HG02981 (cell line): ENCODE data around the gene CCDC180.
"Not testable (repeated sequence)": the region's sequence is repeated elsewhere in the genome, so short reads cannot be mapped to it uniquely, and the experiment has no call there.

ENCODE experiments used
- ATAC-seq: cut with Tn5 transposase; IDR thresholded peaks from one replicate; pipeline ENCODE4 v1.9.1; 2021; ENCODE audit warnings: mild to moderate bottlenecking, moderate library complexity; ENCODE audit not compliant: unreplicated experiment

Gene CCDC180

DNA sequence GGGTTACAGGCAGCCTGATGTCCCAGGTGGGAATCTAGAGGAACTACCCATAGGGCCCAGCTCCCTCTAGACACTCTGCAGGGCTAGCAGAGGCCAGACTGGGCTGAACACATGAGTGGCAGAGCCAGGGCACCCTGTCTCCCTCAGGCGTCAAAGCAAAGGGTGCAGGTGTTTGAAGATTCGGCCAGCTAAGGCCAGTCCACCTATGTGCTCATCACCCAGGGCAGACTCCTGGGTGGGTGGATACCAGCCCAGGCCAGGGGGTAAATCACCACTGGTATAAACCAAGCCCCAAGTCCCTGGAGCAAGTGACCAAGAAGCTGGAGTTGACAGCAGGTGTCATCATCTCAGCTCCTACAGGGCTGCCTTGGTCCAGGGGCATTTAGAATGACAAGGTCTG, 3.4 kb downstream of the CCDC180 start:
- no peak for ATAC-seq

DNA sequence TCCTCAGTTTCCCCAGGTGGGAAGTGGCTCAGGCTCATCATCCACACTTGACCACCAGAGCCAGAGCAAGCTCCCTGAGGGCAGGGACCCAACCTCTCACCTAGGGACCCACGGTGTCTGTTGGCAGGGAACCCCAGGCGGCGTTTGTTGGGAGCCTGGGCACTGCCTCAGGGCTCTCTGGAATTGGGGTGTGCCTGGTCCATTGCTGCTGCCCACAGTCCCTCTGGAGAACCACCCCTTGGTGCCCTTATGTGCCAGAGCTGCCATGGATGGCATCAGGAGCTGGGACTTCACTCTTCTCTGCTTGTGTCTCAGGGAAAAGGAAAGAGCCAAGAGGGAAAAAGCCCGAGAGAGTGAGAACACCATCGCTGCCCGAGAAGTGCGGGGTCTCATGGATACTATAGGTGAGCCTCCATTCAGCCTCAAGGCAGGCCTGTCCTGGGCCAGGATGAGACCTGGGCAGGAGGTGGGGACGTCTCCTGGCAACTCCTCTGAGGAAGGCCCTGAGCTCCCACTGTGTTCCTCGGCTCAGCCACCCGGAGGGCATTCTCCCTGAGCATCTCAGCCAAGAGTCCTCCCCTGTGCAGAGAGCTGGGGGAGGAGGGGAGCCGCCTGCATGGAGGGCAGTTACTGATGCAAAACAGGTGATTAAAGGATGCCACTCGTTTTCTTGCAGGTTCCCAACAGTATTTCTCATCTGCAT, 4.5 kb downstream of the CCDC180 start:
- no peak for ATAC-seq

DNA sequence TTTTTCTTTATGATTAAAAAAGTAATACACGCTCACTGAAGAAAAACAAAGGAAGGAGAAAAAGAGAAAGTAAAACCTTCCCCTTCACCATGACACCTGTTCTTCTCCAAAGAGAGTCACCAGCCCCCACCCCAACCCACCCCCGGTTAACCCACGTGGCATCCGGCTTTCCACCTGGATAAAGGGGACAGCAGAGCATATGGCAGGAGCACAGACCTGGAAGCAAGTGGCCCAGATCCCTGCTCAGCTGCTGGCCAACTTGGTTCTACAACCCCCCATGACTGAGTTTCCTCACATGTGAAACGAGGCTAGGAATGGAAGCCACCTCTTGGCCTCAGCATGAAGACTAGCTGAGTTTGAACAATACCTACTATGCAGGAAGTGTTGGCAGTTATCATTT, 5.1 kb downstream of the CCDC180 start:
- ATAC-seq, result no peak

DNA sequence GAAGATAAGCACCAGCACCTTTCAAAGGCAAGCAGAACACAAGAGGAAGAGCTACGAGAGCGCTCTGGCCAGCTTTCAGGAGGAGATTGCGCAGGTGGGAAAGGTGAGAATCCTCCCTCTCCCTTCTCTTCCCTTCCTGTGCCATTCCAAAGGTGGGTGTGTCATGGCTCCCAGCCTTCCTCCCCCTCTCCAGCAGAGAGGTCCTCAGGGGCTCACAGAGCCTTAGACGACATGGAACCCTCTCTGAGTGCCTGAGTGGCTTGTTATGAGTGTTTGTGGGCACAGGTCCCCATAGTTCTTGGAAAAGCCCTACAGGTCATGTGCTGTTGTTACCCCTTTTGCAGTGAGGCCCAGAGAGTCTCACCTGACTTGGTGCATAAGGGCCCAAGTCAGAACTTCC, 5.8 kb downstream of the CCDC180 start:
- ATAC-seq, result no peak

DNA sequence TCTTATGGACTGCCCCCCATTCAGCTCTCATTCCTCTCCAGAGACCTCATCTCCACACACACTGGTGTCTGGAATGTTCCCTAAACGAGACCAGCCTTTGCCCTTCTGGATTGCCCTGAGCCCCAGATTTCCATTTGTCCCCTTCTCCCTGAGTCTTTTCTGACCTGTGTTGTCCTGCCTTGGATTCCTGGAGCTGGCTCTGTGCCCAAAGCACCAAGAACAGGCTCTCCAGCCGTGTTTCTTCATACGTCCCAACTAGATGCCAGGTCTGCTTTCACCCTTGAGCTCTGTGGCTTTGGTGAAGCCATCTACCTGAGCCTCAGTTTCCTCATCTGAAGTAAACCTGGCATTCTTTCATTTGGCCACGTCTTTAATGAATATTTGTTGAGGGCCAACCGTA, 6.3 kb downstream of the CCDC180 start:
- ATAC-seq, result no peak

DNA sequence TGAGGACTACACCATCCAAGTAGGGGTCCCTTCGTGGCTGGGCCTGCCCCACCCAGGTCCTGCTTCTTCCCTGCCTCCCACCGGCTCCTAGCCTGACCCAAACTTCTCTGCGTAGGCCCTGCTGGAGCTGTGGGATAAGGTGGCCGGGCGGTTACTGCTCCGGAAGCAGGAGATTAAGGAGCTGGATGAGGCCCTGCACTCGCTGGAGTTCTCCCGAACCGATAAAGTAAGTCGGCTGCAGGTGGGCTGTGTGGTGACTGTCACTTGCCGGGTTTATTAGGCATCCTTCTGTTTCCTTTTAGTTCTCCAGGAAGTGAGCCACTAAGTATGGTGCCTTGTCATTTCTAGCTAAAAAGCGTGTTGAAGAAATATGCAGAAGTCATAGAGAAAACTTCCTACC, 7.0 kb downstream of the CCDC180 start:
- no peak for ATAC-seq

DNA sequence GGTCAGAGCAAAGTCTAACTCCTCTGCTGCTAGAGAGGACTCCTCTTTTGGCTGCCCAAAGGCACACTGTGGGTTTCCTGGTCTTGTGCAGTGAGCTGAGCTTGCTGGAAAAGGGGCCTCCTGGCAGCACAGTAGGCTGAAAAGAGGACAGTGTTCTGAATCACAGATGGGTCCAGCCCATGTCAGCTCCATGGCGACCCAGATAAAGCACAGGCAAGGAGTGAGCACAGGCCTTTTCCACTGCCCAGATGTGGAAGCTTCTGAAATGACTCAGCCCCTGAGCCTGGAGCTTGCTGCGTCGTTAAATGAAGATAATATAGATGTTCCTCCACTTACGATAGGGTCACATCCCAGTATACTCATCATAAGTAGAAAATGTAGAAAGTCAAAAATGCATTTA, 8.1 kb downstream of the CCDC180 start:
- no peak for ATAC-seq

DNA sequence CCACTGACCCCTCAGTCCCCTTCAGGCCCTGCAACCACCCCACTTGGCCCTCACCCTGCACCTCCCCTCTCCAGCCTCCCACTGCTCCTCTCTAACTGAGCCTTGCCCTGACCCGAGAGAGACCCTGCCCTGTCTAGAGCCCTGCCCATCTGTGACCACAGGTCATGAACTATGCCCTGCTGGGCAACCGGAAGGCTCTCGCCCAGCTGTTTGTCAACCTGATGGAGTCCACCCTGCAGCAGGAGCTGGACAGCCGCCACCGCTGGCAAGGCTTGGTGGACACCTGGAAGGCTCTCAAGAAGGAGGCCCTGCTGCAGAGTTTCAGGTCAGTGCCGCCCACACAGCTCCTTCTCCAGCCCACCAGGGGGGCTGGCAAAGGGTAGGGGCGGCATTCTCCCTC, 9.4 kb downstream of the CCDC180 start:
- no peak for ATAC-seq

DNA sequence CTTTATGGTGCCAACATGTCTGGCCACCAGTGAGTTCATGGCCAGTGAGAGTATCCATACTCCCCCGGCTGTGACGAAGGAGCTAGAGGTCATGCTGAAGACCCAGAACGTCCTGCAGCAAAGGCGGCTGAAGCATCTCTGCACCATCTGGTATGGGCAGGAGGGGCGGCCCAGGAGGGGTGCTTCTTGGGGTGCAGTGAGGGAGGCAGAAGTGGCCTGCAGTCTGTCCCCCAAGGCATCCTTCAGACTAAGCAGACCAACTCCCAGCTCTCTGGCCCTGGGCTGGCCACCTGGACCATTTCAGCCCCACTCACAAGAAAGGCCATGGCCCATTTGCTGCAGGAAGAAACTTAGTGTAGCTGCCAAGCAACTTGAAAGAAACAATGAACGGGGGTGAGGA, 11.0 kb downstream of the CCDC180 start:
- no peak for ATAC-seq

DNA sequence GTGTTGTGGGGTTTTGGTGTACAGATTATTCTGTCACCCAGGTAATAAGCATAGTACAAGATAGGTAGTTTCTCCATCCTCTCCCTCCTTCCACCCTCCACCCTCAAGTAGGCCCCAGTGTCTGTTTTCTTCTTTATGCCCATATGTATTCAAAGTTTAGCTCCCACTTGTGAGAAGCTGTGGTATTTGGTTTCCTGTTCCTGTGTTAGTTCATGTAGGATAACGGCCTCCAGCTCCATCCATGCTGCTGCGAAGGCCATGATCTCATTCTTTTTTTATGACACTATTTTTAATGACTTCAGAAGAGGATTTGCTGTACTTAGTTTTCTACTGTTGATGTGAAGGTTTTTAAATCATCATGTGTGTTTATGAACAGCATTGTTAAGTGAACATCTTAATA, 11.9 kb downstream of the CCDC180 start:
- ATAC-seq, result no peak

DNA sequence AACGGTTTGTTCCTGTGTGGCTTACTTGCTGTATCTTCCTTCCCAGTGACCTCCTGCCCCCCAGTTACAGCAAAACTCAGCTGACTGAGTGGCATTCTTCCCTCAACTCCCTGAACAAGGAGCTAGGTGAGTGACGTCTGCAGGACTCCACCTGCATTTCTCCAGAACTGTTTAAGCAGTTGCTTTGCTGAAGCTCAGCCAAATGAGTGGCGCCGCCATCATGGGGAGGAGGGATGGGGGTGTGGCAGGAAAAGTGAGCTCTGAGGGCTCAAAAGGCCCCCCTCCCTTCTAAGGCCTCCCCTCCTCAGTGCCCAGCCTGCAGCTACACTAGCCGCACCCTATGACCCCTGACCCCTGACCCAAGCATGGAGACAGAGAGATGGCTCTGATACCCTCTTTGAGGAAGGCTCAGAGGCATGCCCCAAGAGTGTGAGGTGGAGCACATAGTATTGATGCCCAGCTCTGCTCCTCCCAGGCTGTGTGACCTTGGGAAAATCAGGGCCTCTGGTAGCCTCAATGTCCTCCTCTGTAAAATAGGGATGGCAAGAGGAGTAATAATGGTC, 12.7 kb downstream of the CCDC180 start:
- no peak for ATAC-seq

DNA sequence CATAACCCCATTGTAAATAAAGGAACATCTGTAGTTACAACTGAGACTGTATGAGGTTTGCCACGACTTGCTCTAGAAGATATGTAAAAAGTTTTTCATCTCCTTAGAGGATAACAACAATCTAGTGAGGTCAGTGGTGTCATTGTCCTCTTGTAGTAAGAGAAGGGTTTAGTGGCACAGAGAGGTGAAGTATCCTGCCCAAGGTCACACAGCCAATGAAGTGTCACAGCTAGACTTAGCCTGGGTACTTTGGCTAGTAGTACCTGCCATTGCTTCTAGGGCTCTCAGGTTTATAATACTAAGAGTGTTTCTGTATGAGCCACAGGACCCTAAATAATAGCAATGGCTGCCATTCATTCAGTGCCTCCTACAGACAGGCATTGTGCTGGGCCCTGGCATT, 13.8 kb downstream of the CCDC180 start:
- ATAC-seq, result no peak

DNA sequence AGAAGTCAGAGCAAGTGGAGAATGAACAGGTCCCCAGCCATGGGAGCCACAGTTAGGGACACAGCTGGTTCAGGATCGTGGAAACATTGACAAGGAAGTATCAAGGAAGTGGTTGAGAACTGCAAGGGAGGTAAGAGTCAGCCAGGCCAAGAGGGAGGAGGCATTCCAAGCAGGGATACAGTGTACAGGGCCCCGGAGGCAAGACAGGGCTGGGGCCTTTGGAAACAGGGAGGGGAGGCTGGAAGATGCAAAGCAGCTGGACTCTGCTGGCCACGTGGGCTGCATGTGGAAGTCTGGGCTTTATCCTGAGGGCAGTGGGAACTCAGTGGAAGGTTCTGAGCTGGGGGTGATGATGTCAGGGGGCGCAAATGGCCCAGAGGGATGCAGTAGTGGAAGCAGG, 14.2 kb downstream of the CCDC180 start:
- no peak for ATAC-seq

DNA sequence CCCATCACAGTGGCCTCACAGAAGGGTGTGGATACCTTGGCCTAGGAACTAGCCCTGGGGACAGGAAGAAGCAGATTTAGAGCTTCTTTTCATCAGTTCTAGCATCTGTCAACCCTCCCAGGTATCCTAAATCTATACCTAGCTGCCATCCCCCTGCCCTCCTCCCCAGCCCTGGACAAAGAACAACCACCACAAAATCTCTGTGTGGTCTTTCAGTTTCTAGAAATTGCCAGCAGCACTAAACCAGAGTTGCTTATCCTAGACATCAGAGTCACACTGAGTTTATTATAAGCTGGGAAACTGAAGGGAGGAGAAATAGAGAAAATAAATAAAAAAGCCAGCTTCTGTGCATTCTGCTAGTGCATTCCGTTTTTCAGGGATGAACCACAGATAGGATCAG, 14.6 kb downstream of the CCDC180 start:
- ATAC-seq, result no peak

DNA sequence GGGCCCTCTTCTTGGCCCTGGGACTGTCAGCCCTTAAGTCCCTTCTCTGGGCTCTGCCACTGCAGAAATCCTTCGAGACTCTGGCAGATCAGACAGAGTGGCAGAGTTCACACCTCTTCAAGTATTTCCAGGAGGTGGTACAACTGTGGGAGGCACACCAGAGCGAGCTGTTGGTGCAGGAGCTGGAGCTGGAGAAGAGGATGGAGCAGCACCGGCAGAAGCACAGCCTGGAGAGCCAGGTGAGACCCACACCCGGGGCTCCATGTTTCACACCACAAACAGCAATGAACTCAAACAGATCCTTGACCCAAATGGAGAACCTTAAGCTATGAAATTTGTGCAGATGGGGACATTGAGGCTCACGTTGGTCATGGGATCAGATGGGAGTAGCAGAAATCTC, 17.5 kb downstream of the CCDC180 start:
- ATAC-seq, result no peak

DNA sequence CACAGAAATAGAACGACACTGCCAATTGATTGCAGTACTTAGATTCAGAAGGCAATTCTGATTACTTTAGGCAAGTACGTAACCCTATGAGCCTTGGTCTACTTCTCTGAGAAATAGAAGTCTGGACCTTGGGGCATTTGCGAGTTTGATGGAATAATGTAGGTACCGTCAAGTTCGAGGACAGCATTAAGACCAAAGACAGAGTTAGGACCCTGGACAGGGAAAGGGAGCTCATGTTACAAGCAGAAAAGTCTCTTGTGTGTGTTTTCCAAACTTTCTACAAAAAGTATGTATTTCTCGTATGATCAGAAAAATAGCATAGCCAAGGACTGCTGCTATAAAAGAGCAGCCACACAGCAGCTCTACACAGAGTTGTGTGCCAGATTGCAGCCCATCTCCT, 20.1 kb downstream of the CCDC180 start:
- no peak for ATAC-seq

DNA sequence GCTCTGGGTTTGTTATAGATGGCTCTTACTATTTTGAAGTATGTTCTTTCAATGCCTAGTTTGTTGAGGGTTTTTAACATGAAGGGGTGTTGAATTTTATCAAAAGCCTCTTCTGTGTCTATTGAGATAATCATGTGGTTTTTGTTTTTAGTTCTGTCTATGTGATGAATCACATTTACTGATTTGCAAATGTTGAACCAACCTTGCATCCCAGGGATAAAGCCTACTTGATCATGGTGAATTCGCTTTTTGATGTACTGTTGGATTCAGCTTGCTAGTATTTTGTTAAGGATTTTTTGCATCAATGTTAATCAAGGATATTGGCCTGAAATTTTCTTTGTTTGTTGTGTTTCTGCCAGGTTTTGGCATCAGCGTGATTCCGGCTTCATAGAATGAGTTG, 25.5 kb downstream of the CCDC180 start:
- no peak for ATAC-seq

DNA sequence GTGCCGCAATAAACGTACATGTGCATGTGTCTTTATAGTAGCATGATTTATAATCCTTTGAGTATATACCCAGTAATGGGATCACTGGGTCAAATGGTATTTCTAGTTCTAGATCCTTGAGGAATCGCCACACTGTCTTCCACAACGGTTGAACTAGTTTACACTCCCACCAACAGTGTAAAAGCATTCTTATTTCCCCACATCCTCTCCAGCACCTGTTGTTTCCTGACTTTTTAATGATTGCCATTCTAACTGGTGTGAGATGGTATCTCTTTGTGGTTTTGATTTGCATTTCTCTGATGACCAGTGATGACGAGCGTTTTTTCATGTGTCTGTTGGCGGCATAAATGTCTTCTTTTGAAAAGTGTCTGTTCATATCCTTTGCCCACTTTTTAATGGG, 28.2 kb downstream of the CCDC180 start:
- not testable (repeated sequence) for ATAC-seq

DNA sequence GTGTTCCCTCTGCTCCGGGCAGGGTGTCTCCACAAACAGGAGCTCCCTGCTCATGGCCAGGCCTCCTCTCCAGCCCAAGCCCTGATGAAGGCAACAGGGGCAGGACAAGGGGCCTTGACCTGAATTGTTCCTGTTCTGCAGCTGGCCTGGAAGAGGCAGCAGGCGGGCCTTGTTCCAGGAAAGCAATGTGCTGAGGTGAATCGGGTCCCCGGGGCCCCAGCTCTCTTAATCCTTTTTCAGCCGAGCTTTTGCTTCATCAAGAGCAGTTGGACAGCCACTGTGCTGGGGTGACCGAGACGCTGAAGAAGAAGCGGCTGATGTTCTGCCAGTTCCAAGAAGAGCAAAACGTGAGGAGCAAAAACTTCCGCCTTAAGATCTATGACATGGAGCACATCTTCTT, 41.4 kb downstream of the CCDC180 start:
- ATAC-seq, result no peak

DNA sequence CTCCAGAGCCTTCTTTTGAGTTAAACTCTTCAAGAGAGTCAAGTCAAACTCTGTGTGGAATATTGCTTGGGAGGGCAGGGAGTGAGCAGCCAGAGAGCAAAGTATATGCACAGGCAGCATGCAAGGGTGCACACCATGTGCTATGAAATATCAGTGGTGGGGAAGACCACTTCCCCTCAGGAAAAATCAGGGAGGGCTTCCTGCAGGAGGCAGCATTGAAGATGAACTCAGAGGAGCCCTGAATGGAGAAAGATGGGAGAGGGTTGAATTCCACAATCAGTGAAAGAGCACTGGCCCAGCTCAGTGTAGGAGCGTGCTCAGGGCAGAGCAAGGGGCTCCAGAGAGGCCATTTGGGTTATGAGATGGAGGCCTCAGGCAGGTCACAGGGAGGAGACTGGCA, 41.9 kb downstream of the CCDC180 start:
- ATAC-seq, result no peak

DNA sequence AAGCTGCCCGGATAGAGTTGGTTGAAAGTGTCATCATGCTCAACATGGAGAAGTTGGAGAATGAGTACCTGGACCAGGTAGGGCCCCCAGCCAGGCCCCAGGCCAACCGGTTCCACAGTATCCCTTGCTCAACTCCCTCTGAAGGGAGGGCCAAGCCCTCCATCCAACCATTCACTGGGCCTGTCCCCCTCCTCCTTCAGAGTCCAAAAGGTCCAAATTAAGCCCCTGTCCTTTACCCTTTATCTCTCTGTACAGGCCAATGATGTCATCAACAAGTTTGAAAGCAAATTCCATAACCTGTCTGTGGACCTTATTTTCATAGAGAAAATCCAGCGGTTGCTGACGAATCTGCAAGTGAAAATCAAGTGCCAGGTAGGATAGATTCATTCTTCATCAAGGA, 47.2 kb downstream of the CCDC180 start:
- no peak for ATAC-seq

DNA sequence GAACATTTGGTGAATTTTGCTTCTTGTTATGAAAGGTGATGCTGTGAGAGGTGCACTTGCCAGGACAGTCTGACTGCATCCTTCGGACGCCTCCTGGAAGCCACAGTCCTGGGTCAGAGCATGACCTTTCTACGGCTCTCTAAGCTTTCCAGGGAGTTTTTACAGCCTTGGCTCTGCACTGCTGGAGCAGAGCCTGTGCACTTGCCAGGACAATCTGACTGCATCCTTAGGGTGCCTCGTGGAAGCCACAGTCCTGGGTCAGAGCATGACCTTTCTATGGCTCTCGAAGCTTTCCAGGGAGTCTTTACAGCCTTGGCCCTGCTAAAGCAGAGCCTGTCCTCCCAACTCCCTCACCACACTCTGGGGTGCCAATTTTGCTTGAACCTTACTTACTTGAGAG, 49.6 kb downstream of the CCDC180 start:
- no peak for ATAC-seq
